WERI-Rb-1 (cell line): ENCODE results near the gene FASN.

Source experiments
- DNase-seq: peaks from one replicate; pipeline ENCODE4 v3.0.0-alpha.2; 2020
- H3K27ac ChIP-seq: fragments of 250-450 bp; sonication (Bioruptor Pico); 2 replicates; pipeline ENCODE4 v1.5.1; 2020; ENCODE audit warnings: mild to moderate bottlenecking, moderate library complexity
- H3K27me3 ChIP-seq: fragments of 250-450 bp; sonication (Bioruptor Pico); 2 replicates; pipeline ENCODE4 v1.5.1; 2021; ENCODE audit warnings: mild to moderate bottlenecking, low read depth, moderate library complexity; ENCODE audit not compliant: insufficient read depth, severe bottlenecking
- H3K36me3 ChIP-seq: fragments of 250-450 bp; sonication (Bioruptor Pico); 2 replicates; pipeline ENCODE4 v1.5.1; 2020; ENCODE audit warnings: mild to moderate bottlenecking, moderate library complexity
- H3K4me3 ChIP-seq: 2 replicates; pipeline ENCODE4 v1.5.1; 2011; ENCODE audit warnings: low read depth, mild to moderate bottlenecking, control low read depth, low read length
- H3K9me3 ChIP-seq: fragments of 250-450 bp; sonication (Bioruptor Pico); 2 replicates; pipeline ENCODE4 v1.5.1; 2021; ENCODE audit warnings: mild to moderate bottlenecking, moderate library complexity; ENCODE audit not compliant: severe bottlenecking
- TF ChIP-seq, protein P1 (sequence below): IDR thresholded peaks from 2 replicates; pipeline ENCODE4 v1.5.1; 2011; ENCODE audit warnings: low read depth, mild to moderate bottlenecking, control low read depth, inconsistent platforms, low read length

Gene FASN

DNA sequence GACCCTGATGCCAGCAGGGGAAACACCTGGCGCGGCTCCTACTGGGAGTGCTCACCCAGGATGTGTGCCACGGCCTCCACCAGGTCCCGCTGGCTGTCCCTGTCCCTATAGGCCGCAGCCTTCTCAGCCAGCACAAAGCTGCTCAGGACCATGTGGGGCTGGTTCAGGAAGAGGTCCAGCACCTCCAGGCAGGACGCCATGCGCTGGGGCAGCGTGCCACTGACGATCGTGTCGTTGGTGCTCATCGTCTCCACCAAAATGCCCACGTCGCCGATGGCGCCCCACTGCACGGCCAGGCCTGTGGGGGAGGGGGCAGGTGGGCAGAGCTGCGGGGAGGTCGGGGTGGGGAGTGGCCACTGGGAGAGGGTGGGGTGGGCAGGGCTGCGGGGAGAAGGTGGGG lies 16.5 kb downstream of the FASN start:
- H3K27ac ChIP-seq = peak overlapping the region; percentile 91; the same call in 1 of the 2 replicates
- no peaks in the 10 kb centered on the region for H3K27me3 ChIP-seq
- no peak for DNase-seq
- TF ChIP-seq, protein P1, sequence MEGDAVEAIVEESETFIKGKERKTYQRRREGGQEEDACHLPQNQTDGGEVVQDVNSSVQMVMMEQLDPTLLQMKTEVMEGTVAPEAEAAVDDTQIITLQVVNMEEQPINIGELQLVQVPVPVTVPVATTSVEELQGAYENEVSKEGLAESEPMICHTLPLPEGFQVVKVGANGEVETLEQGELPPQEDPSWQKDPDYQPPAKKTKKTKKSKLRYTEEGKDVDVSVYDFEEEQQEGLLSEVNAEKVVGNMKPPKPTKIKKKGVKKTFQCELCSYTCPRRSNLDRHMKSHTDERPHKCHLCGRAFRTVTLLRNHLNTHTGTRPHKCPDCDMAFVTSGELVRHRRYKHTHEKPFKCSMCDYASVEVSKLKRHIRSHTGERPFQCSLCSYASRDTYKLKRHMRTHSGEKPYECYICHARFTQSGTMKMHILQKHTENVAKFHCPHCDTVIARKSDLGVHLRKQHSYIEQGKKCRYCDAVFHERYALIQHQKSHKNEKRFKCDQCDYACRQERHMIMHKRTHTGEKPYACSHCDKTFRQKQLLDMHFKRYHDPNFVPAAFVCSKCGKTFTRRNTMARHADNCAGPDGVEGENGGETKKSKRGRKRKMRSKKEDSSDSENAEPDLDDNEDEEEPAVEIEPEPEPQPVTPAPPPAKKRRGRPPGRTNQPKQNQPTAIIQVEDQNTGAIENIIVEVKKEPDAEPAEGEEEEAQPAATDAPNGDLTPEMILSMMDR = no peak
- H3K36me3 ChIP-seq = peaks cover 93% of the 10 kb centered on the region
- H3K9me3 ChIP-seq = no peaks in the 10 kb centered on the region
- H3K4me3 ChIP-seq = no peak overlapping the region

DNA sequence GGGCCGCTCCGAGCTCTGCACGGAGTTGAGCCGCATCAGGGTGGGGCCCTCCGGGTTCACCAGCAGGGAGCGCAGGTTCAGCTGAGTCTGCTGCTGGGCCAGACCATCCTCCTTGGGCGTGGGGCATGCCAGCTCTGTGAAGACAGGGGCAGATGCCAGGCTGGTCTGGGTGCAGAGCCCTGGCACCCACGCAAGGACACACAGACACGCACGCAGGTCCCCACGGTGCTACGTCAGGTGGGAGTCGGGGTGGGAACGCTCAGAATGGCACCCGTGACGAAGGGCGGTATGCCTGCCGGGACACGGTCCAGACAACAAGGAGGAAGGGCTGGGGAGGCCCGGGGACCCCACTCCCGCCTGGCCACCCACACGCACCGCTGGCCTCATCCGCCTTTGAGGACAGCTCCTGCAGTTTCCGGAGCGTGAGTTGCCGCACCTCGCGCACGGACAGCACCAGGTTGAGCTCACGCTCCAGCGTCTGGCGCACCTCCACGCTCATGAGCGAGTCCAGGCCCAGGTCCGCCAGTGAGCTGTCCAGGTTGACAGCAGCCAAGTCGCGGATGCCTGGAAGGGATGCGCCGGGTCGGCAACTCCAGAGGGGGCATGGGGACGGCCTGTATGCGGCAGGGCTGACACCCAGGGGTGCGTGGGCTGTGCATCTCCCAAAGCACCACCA lies 17.1 kb downstream of the FASN start:
- TF ChIP-seq, protein P1 = peak; percentile 48
- Histone ChIP-seq H3K27ac (peak overlapping the region; percentile 91), H3K27me3 (no peaks in the 10 kb centered on the region), H3K4me3 (no peak overlapping the region), H3K36me3 (peaks cover 93% of the 10 kb centered on the region), H3K9me3 (no peaks in the 10 kb centered on the region)
- DNase-seq = no peak

DNA sequence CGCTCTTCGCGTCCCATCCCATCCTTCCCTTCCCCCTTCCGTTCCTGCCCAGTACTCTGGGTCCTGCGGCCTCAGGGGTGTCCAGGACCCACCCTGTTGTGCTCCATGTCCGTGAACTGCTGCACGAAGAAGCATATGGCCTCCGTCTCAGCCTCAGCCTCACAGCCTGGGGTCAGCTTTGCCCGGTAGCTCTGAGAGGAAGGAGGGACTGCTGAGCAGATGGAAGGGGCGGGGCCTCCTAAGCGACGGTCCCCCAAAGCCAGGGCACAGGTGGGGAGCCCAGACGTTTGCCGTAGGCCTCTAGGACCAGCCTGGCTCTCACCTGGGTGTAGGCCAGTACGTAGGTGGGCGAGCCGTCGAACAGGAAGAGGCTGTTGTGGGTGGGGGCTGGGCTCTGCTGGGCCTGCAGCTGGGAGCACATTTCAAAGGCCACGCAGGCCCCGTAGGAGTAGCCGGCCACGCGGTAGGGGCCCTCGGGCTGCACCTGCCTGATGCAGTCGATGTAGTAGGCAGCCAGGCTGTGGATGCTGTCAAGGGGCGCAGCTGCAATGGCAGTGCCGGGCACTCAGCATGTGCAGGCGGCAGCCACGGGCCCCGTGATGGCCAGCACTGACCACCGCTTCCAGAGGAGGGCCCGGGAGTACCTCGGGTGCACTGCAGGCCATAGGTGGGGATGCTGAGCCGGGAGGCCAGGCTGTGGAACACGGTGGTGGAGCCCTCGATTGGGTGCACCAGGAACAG lies 17.8 kb downstream of the FASN start:
- Histone ChIP-seq H3K9me3 (no peaks in the 10 kb centered on the region), H3K36me3 (peaks cover 87% of the 10 kb centered on the region), H3K4me3 (no peak overlapping the region), H3K27me3 (no peaks in the 10 kb centered on the region), H3K27ac (peak overlapping the region; percentile 91)
- peak; percentile 97 for DNase-seq
- TF ChIP-seq, protein P1 = no peak

DNA sequence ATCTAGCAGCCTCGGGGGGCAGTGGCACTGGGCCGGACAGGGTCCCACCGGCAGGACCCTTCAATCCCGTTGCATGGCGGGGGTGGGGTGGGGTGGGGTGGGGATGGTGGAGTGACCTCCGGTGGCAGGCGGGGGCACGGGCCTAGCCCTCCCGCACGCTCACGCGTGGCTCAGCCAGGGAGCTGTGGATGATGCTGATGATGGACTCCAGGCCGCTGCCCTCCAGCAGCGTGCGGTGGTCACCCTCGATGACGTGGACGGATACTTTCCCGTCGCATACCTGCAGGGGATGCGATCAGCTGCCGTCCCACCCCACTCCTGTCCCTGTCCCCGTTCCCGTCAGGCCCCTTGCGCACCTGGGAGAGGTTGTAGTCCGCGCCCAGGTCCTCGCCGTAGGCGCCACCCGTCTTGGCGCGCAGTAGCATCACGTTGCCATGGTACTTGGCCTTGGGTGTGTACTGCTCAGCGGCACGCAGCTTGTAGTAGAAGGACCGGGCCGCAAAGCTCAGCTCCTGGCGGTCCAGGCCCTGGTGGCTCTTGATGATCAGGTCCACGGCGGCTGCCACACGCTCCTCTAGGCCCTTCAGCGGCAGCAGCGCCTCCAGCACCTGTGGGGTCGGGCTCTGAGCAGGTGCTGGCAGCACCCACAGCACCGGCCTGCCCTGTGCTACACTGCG lies 18.9 kb downstream of the FASN start:
- no peak overlapping the region for H3K4me3 ChIP-seq
- TF ChIP-seq, protein P1 = no peak
- no peak for DNase-seq
- H3K36me3 ChIP-seq = peaks cover 76% of the 10 kb centered on the region
- H3K27ac ChIP-seq = peak overlapping the region; percentile 91
- no peaks in the 10 kb centered on the region for H3K27me3 ChIP-seq
- H3K9me3 ChIP-seq = no peaks in the 10 kb centered on the region

DNA sequence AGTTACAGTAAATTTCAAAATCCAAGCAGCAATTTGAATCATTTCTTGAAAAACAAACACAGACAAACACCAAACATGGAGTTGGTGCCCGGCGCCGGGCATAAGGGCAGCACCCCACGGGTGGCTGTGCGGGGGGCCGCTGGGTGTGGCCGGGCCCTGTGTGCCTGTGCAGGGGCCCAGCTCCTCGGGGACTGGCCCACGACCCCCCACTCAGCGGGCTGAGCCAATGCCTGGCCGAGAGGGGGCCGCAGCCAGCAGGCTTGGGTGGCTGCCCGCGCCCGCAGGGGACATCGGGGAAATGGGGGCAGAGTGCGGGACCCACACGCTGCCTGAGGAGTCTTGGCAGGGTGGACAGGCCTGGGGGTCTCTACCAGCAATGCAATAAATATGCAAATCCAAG lies 19.6 kb downstream of the FASN start:
- H3K27me3 ChIP-seq = no peaks in the 10 kb centered on the region
- H3K36me3 ChIP-seq = peaks cover 69% of the 10 kb centered on the region
- TF ChIP-seq, protein P1 = no peak
- no peak for DNase-seq
- no peaks in the 10 kb centered on the region for H3K9me3 ChIP-seq
- no peak overlapping the region for H3K4me3 ChIP-seq
- H3K27ac ChIP-seq = no peak overlapping the region
